ENCODE results near the gene ABCG2. TPM values are rescaled to one million over a fixed set of nuclear protein-coding genes. Genes with fewer than 3 reads are reported as not detected.

ABCG2 gene
- polyA plus RNA-seq, 2 of the 4 experiments (the other 2 are of a cell fraction), result 27.9 to 55.3 TPM

DNA sequence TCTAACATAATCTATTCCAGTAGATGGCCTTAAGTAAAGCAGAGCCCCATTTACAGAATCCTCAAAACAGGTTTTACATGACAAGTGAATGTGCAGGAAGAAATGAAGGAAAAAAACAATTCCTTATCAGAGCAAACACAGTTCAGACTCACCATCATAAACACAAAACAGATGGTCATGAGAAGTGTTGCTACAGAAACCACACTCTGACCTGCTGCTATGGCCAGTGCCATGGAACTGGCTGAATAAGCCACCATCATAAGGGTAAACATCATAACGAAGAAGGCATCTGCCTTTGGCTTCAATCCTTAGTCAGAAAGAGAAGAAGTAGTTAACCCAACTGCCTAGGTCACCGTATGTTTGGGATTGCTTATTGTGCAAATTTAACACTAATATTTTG, 61.1 kb downstream of the ABCG2 start:
- CTCF ChIA-PET, result interaction anchor here (0.6 kb wide), 1 partner anchor 112 kb away, joined by 3 read pairs; no protein-coding TSS in a partner anchor
- no peak for FAIRE-seq
- POLR2A ChIA-PET, result no interaction called here
- 73% methylated on average over 2 of the region's 2 CpGs for WGBS (ENCODE audit: missing lambda C conversion rate)
- TF ChIP-seq FOXS1 (CRISPR knock-in tag; IDR thresholded peaks at IDR 0.05) (no peak), MAFK (IDR thresholded peaks at IDR 0.05; ENCODE audit: partially characterized antibody) (no peak), ZC3H11A (IDR thresholded peaks at IDR 0.05) (no peak)
- Histone ChIP-seq H3K9me3 (no peaks in the 10 kb centered on the region), H3K27ac (no peak overlapping the region), H3K4me3 (no peak overlapping the region), H3K4me1 (no peaks in the 10 kb centered on the region), H3K4me2 (no peak overlapping the region)
- DNase-seq (ENCODE audit: low read depth in 1 of 2, low spot score in 1 of 2), result no peak
- ATAC-seq, result no peak

DNA sequence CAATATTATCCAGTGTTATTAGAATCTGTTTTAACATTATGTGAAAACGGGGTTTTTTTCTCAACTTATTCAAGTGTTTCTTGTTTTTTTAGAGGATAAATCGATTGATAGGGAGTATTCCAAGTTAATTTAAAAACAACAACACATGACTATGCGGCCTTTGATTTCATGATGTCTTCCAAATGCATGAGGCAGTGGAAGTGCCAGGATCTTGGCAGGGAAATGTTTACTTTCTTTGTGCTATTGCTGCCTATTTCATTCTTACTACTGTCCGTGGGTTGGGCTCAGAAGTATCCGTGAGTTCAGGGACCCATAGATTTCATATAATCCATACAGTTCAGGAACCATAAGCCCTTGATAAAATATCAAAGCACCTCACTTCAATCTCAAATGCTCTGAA, 64.6 kb downstream of the ABCG2 start:
- WGBS (ENCODE audit: missing lambda C conversion rate), result 93% methylated on average over 5 of the region's 5 CpGs
- TF ChIP-seq, protein P1, sequence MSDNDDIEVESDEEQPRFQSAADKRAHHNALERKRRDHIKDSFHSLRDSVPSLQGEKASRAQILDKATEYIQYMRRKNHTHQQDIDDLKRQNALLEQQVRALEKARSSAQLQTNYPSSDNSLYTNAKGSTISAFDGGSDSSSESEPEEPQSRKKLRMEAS (IDR thresholded peaks at IDR 0.05), result no peak
- TF ChIP-seq NFE2L2 (conservative IDR thresholded peaks at IDR 0.05; ENCODE audit: low read length), result no peak
- TF ChIP-seq RFX5 (IDR thresholded peaks at IDR 0.05), result no peak
- TF ChIP-seq GATA3 (IDR thresholded peaks at IDR 0.05; ENCODE audit: borderline replicate concordance), result no peak
- no peak for TF ChIP-seq JUN (IDR thresholded peaks at IDR 0.05)
- no peak for TF ChIP-seq ZSCAN20 (CRISPR knock-in tag; IDR thresholded peaks at IDR 0.05)
- TF ChIP-seq NR3C1 (IDR thresholded peaks at IDR 0.05), result no peak
- no peak for TF ChIP-seq EHMT2 (IDR thresholded peaks at IDR 0.05; ENCODE audit: low read depth)
- TF ChIP-seq, protein P2, sequence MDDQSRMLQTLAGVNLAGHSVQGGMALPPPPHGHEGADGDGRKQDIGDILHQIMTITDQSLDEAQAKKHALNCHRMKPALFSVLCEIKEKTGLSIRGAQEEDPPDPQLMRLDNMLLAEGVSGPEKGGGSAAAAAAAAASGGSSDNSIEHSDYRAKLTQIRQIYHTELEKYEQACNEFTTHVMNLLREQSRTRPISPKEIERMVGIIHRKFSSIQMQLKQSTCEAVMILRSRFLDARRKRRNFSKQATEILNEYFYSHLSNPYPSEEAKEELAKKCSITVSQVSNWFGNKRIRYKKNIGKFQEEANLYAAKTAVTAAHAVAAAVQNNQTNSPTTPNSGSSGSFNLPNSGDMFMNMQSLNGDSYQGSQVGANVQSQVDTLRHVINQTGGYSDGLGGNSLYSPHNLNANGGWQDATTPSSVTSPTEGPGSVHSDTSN (IDR thresholded peaks at IDR 0.05), result no peak
- POLR2A ChIA-PET, result no interaction called here

DNA sequence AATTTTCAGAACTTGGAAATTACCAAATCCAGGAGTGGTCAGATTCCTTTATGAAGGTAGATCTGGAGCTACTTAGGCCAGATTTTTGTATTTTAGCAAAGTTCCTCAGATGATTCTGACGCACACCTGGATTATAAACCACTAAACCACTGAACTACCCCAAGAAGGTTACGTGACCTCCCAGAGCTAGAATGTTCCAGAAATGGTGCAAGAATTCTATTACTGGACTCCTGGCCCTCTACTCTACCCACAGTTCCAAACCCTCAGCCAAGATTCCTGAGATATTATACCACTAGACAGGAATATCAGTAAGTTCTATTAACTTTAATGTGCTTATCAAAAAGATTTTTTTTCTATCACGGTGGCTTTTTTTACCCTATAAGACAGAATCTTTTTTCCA, 67.1 kb downstream of the ABCG2 start:
- TF ChIP-seq SMC3 (IDR thresholded peaks at IDR 0.05), result no peak
- TF ChIP-seq, protein P3, sequence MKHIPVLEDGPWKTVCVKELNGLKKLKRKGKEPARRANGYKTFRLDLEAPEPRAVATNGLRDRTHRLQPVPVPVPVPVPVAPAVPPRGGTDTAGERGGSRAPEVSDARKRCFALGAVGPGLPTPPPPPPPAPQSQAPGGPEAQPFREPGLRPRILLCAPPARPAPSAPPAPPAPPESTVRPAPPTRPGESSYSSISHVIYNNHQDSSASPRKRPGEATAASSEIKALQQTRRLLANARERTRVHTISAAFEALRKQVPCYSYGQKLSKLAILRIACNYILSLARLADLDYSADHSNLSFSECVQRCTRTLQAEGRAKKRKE (CRISPR knock-in tag; IDR thresholded peaks at IDR 0.05; ENCODE audit: low read depth), result no peak
- TF ChIP-seq CHD2 (IDR thresholded peaks at IDR 0.05; ENCODE audit: low read length, partially characterized antibody), result no peak
- no peak for TF ChIP-seq RFX5 (IDR thresholded peaks at IDR 0.05)
- TF ChIP-seq ESRRA (IDR thresholded peaks at IDR 0.05; ENCODE audit: borderline replicate concordance, low read length), result no peak
- TF ChIP-seq ZNF302 (CRISPR knock-in tag; IDR thresholded peaks at IDR 0.05), result no peak
- no peak for TF ChIP-seq PHF8 (IDR thresholded peaks at IDR 0.05; ENCODE audit: borderline replicate concordance, low read depth)
- no peak for TF ChIP-seq RCOR1 (IDR thresholded peaks at IDR 0.05; ENCODE audit: low read depth, low read length)
- ChIA-PET POLR2A (no interaction called here), CTCF (no interaction called here)
- H3K4me2 ChIP-seq, result no peak overlapping the region
- no peak for DNase-seq (ENCODE audit: low read depth in 1 of 2, low spot score in 1 of 2)
- WGBS (ENCODE audit: missing lambda C conversion rate), result over 99% methylated on average over 3 of the region's 3 CpGs
- no peak for FAIRE-seq
- no peak for ATAC-seq
- no peaks in the 10 kb centered on the region for H3K4me1 ChIP-seq
- no peaks in the 10 kb centered on the region for H3K9me3 ChIP-seq
- H3K27ac ChIP-seq, result no peak overlapping the region
- H3K4me3 ChIP-seq, result no peak overlapping the region

More for the DNA sequence above, 64.6 kb downstream of the ABCG2 start:
- H3K4me3 ChIP-seq, result no peak overlapping the region
- FAIRE-seq (no peak), ATAC-seq (no peak), DNase-seq (ENCODE audit: low read depth in 1 of 2, low spot score in 1 of 2) (no peak)
- no peaks in the 10 kb centered on the region for H3K4me1 ChIP-seq
- no peaks in the 10 kb centered on the region for H3K9me3 ChIP-seq
- no peak overlapping the region for H3K27ac ChIP-seq
- CTCF ChIA-PET, result no interaction called here
- H3K4me2 ChIP-seq, result no peak overlapping the region

DNA sequence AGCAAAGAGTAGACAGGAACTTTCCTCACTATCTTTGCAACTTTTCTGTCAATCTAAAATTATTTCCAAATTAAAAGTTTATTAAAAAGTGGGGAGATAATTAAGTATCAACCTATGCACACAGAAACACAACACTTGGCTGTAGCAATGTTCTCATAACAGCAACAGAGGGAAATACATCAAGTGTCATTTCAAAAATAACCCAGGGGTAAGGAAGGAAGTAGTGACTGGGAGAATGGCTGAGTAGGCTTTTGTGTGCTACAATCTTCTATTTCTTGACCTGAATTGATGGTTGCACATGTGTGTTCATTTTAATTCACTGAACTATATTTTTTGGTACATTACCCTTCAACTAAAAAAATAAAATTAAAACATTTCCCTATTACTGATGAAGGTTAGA, 67.5 kb downstream of the ABCG2 start:
- H3K4me1 ChIP-seq, result no peaks in the 10 kb centered on the region
- no peak for DNase-seq (ENCODE audit: low read depth in 1 of 2, low spot score in 1 of 2)
- H3K4me2 ChIP-seq, result no peak overlapping the region
- no peak overlapping the region for H3K27ac ChIP-seq
- FAIRE-seq, result no peak
- CTCF ChIA-PET, result no interaction called here
- H3K4me3 ChIP-seq, result no peak overlapping the region
- POLR2A ChIA-PET, result no interaction called here
- ATAC-seq, result no peak
- no peaks in the 10 kb centered on the region for H3K9me3 ChIP-seq
- TF ChIP-seq HOXA7 (CRISPR knock-in tag; IDR thresholded peaks at IDR 0.05) (no peak), HDAC2 (IDR thresholded peaks at IDR 0.05) (no peak), NFE2L2 (conservative IDR thresholded peaks at IDR 0.05; ENCODE audit: low read length) (no peak), JUNB (IDR thresholded peaks at IDR 0.05) (no peak), RCOR1 (IDR thresholded peaks at IDR 0.05; ENCODE audit: low read depth, low read length) (no peak), MYC (IDR thresholded peaks at IDR 0.05; ENCODE audit: borderline replicate concordance, low read length) (no peak), ZSCAN20 (CRISPR knock-in tag; IDR thresholded peaks at IDR 0.05) (no peak), ZC3H11A (IDR thresholded peaks at IDR 0.05) (no peak), MAFK (IDR thresholded peaks at IDR 0.05; ENCODE audit: partially characterized antibody) (no peak), CHD4 (IDR thresholded peaks at IDR 0.05; ENCODE audit: borderline replicate concordance) (no peak), RARB (CRISPR knock-in tag; IDR thresholded peaks at IDR 0.05) (no peak), NR3C1 (IDR thresholded peaks at IDR 0.05) (no peak), RFX5 (IDR thresholded peaks at IDR 0.05) (no peak), RNF2 (IDR thresholded peaks at IDR 0.05; ENCODE audit: borderline replicate concordance, low read depth) (no peak)
- TF ChIP-seq, protein P3 (CRISPR knock-in tag; IDR thresholded peaks at IDR 0.05; ENCODE audit: low read depth), result no peak
- TF ChIP-seq, protein P4, sequence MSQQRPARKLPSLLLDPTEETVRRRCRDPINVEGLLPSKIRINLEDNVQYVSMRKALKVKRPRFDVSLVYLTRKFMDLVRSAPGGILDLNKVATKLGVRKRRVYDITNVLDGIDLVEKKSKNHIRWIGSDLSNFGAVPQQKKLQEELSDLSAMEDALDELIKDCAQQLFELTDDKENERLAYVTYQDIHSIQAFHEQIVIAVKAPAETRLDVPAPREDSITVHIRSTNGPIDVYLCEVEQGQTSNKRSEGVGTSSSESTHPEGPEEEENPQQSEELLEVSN (IDR thresholded peaks at IDR 0.05; ENCODE audit: borderline replicate concordance, low read depth), result no peak
- TF ChIP-seq, protein P1 (IDR thresholded peaks at IDR 0.05), result no peak

Measured in A549 (cell line).